ENCODE results near the gene TNFAIP3.

GRCh38 chr6:137871831-137872454, 4.9 kb downstream of the TNFAIP3 start:
- TF ChIP-seq POLR2AphosphoS5 (IDR thresholded peaks at IDR 0.05) (no peak), CTCF (IDR thresholded peaks at IDR 0.05) (no peak), EP300 (IDR thresholded peaks at IDR 0.05) (no peak), POLR2A (IDR thresholded peaks at IDR 0.05; ENCODE audit: low read depth) (no peak)

All from esophagus muscularis mucosa (tissue), 4 donors.